MCF 10A (cell line): ENCODE measurements around the gene PIP4K2A. TPM values are rescaled to one million over a fixed set of nuclear protein-coding genes. Genes with fewer than 3 reads are reported as not detected.

Experiments
- BruUV-seq: library from RNA; stranded (reverse); fragments of 400-500 nt; replicated peaks from 2 replicates; lab custom pipeline; 2021; lab: Mats Ljungman, UMichigan
- CTCF ChIA-PET: fragments of 300-600 bp; sonication (Branson Sonifier 250); formaldehyde crosslinking; extraction: SDS; loops from one replicate; lab custom pipeline; 2021; ENCODE audit warnings: antibody characterized with exemption, inconsistent platforms; lab: Yijun Ruan, JAX
- POLR2A ChIA-PET: fragments of 300-600, 350-650 bp; sonication (Branson Sonifier 250); formaldehyde crosslinking; extraction: SDS; loops from one replicate; lab custom pipeline; 2020; ENCODE audit warnings: antibody characterized with exemption, inconsistent platforms; lab: Yijun Ruan, JAX
- DNase-seq: peaks from one replicate; pipeline ENCODE4 v3.0.0-alpha.2; 2018; ENCODE audit not compliant: unreplicated experiment
- H3K27ac Mint-ChIP-seq: one replicate; pipeline ENCODE4 v1.8.0; 2022; ENCODE audit warnings: mild to moderate bottlenecking, low read depth, mixed read lengths; ENCODE audit not compliant: unreplicated experiment
- H3K27me3 Mint-ChIP-seq: one replicate; pipeline ENCODE4 v1.8.0; 2022; ENCODE audit warnings: mixed read lengths; ENCODE audit not compliant: insufficient read depth, unreplicated experiment
- H3K36me3 Mint-ChIP-seq: one replicate; pipeline ENCODE4 v1.8.0; 2022; ENCODE audit warnings: mild to moderate bottlenecking, moderate library complexity, mixed read lengths; ENCODE audit not compliant: insufficient read depth, unreplicated experiment
- H3K4me1 Mint-ChIP-seq: one replicate; pipeline ENCODE4 v1.8.0; 2022; ENCODE audit warnings: mixed read lengths; ENCODE audit not compliant: insufficient read depth, unreplicated experiment
- H3K4me3 Mint-ChIP-seq: one replicate; pipeline ENCODE4 v1.8.0; 2022; ENCODE audit warnings: mild to moderate bottlenecking, moderate library complexity, mixed read lengths; ENCODE audit not compliant: unreplicated experiment
- H3K9me3 Mint-ChIP-seq: one replicate; pipeline ENCODE4 v1.8.0; 2022; ENCODE audit warnings: mixed read lengths; ENCODE audit not compliant: unreplicated experiment
- intact Hi-C: fragments of 100-400 bp; cut with micrococcal nuclease; formaldehyde crosslinking; loops from 2 replicates; pipeline ENCODE4 v1.14.1; 2022
- total RNA-seq: library from RNA; stranded (reverse); gene quantifications from 2 replicates; pipeline ENCODE4 v1.2.3, GENCODE V29; 2022
- TF ChIP-seq, protein P1 (sequence below): fragments of 200-600 bp; IDR thresholded peaks from one replicate; pipeline ENCODE4 v1.8.0; 2022; ENCODE audit warnings: antibody characterized with exemption, mild to moderate bottlenecking; ENCODE audit not compliant: unreplicated experiment

The PIP4K2A gene
- total RNA-seq, 1 experiment from 2014 or later, result 24.2 TPM

GRCh38 chr10:22704471-22704911, 9.9 kb downstream of the PIP4K2A start:
- H3K27me3 Mint-ChIP-seq, result no peaks in the 10 kb centered on the region
- DNase-seq, result no peak
- ChIA-PET CTCF (interaction anchor here (0.6 to 0.7 kb wide), 5 partner anchors 9 to 1028 kb away, joined by 3 to 6 read pairs (median 4); no protein-coding TSS in a partner anchor), POLR2A (interaction anchor here (1.2 kb wide), 1 partner anchor 13 kb away, joined by 3 read pairs; no protein-coding TSS in a partner anchor)
- no TSS peak for BruUV-seq
- H3K4me1 Mint-ChIP-seq, result no peaks in the 10 kb centered on the region
- H3K9me3 Mint-ChIP-seq, result no peaks in the 10 kb centered on the region
- intact Hi-C loops, result no loop called here
- TF ChIP-seq, protein P1, sequence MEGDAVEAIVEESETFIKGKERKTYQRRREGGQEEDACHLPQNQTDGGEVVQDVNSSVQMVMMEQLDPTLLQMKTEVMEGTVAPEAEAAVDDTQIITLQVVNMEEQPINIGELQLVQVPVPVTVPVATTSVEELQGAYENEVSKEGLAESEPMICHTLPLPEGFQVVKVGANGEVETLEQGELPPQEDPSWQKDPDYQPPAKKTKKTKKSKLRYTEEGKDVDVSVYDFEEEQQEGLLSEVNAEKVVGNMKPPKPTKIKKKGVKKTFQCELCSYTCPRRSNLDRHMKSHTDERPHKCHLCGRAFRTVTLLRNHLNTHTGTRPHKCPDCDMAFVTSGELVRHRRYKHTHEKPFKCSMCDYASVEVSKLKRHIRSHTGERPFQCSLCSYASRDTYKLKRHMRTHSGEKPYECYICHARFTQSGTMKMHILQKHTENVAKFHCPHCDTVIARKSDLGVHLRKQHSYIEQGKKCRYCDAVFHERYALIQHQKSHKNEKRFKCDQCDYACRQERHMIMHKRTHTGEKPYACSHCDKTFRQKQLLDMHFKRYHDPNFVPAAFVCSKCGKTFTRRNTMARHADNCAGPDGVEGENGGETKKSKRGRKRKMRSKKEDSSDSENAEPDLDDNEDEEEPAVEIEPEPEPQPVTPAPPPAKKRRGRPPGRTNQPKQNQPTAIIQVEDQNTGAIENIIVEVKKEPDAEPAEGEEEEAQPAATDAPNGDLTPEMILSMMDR, result no peak
- H3K27ac Mint-ChIP-seq, result no peak overlapping the region
- no peak overlapping the region for H3K4me3 Mint-ChIP-seq
- no peaks in the 10 kb centered on the region for H3K36me3 Mint-ChIP-seq

GRCh38 chr10:22702348-22702747, 12.0 kb downstream of the PIP4K2A start:
- H3K4me3 Mint-ChIP-seq, result no peak overlapping the region
- H3K27me3 Mint-ChIP-seq, result no peaks in the 10 kb centered on the region
- no peaks in the 10 kb centered on the region for H3K4me1 Mint-ChIP-seq
- no peak for DNase-seq
- no peaks in the 10 kb centered on the region for H3K9me3 Mint-ChIP-seq
- H3K36me3 Mint-ChIP-seq, result no peaks in the 10 kb centered on the region
- TF ChIP-seq, protein P1, result no peak
- ChIA-PET CTCF (interaction anchor here (0.6 kb wide), 1 partner anchor 90 kb away, joined by 3 read pairs; no protein-coding TSS in a partner anchor), POLR2A (no interaction called here)
- no peak overlapping the region for H3K27ac Mint-ChIP-seq
- intact Hi-C loops, result no loop called here
- no TSS peak for BruUV-seq

GRCh38 chr10:22701132-22701826, 13.1 kb downstream of the PIP4K2A start:
- no peak for DNase-seq
- H3K27me3 Mint-ChIP-seq, result no peaks in the 10 kb centered on the region
- no TSS peak for BruUV-seq
- H3K36me3 Mint-ChIP-seq, result no peaks in the 10 kb centered on the region
- no peaks in the 10 kb centered on the region for H3K4me1 Mint-ChIP-seq
- intact Hi-C loops, result no loop called here
- ChIA-PET POLR2A (interaction anchor here (0.6 to 1.6 kb wide), 2 partner anchors 12 to 61 kb away, joined by 3 to 5 read pairs; no protein-coding TSS in a partner anchor), CTCF (interaction anchor here (0.7 kb wide), 1 partner anchor 287 kb away, joined by 3 read pairs; no protein-coding TSS in a partner anchor)
- H3K4me3 Mint-ChIP-seq, result no peak overlapping the region
- TF ChIP-seq, protein P1, result no peak
- H3K9me3 Mint-ChIP-seq, result no peaks in the 10 kb centered on the region
- H3K27ac Mint-ChIP-seq, result no peak overlapping the region

GRCh38 chr10:22700489-22700888, 13.9 kb downstream of the PIP4K2A start:
- TF ChIP-seq, protein P1, result no peak
- intact Hi-C loops, result no loop called here
- no peak for DNase-seq
- Mint-ChIP-seq H3K36me3 (no peaks in the 10 kb centered on the region), H3K4me3 (no peak overlapping the region), H3K27ac (no peak overlapping the region), H3K27me3 (no peaks in the 10 kb centered on the region), H3K4me1 (peaks cover 5% of the 10 kb centered on the region), H3K9me3 (no peaks in the 10 kb centered on the region)
- ChIA-PET POLR2A (interaction anchor here (1.6 kb wide), 1 partner anchor 12 kb away, joined by 5 read pairs; no protein-coding TSS in a partner anchor), CTCF (no interaction called here)
- BruUV-seq, result no TSS peak
